GM19468 (cell line): Measurements from ENCODE around the gene SLC12A3.
A peak's percentile ranks its signal among the peaks of the same experiment; 100 is the strongest.

Experiments used
- ATAC-seq: cut with Tn5 transposase; IDR thresholded peaks from one replicate; pipeline ENCODE4 v1.9.1; 2021; ENCODE audit warnings: mild to moderate bottlenecking, moderate library complexity, moderate number of reproducible peaks; ENCODE audit not compliant: unreplicated experiment; ENCODE audit errors: extremely low read depth

Gene SLC12A3

DNA sequence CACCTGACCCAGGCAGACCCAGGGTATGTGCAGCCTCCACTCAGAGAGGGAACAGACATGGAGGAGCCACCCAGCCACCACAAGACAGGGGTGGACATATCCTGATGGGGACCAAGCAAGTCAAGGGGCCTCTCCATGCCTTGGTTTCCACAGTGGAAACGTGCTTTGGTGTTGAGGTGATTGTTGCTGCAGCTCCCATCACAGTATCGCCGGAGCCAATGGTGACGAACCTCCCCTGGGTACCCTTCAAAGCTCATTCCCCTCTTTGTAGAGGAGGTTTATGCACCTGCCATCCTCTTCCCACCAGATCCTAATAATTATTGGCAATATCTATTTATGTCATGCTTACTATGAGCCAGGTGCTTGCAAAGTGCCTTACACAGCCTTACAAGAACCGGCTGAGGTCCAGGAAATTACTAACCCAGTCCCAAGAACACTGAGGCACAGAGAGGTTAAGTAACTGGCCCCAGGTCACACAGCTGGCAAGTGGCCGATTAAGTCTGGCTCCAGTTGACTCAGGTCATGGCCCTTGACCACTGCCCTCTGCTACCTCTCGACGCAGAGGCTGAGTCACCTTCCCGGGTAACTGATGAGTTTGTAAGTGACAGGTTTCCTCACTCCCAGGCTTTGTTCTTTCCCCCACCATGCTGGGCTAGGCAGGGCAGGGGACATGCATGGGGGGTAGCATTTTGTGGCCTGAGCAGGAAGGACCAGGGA is 20.6 kb downstream of the SLC12A3 start:
- no peak for ATAC-seq

DNA sequence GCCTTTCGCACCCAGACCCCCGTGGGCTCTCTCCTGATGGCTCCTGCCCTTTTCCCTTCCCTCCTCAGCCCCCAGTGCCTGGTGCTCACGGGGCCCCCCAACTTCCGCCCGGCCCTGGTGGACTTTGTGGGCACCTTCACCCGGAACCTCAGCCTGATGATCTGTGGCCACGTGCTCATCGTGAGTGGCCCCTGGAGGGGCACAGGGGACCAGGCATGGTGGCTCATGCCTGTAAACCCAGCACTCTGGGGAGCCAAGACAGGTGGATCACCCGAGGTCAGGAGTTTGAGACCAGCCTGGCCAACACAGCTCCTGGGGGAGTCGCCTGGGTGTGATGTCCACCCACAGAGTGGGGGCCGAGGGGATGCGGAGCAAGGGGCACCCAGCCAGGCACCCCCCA is 21.3 kb downstream of the SLC12A3 start:
- ATAC-seq: no peak

DNA sequence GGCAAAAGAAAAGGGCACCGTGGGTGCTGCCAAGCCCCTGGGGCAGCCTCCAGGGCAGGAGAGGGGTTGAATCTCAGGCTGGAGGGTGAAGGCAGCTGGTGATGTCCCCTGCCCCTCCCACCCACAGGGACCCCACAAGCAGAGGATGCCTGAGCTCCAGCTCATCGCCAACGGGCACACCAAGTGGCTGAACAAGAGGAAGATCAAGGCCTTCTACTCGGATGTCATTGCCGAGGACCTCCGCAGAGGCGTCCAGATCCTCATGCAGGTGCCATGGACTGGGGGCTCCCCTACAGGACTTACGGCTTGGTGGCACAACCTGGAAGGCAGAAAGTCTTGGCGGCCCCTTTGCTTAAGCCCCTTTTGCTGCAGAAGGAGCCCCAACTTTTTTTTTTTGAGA is 21.8 kb downstream of the SLC12A3 start:
- no peak for ATAC-seq

DNA sequence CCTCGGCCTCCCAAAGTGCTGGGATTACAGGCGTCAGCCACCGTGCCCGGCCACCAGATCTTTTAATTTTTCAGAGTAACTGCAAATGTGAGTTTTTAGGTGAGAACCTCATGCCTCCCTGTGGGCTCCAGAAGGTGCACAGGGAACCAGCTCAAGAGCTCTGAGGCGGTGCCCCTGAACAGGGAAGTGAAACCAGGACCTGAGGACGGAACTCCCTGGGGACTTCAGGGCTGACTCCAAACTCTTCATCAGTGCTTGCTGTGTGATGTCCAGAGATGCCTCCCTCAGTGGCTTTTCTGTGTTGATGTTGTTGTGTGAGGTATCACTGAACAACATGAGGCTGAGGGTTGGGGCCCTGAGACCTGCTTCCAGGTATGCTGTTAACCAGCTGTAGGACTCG is 23.8 kb downstream of the SLC12A3 start:
- no peak for ATAC-seq

DNA sequence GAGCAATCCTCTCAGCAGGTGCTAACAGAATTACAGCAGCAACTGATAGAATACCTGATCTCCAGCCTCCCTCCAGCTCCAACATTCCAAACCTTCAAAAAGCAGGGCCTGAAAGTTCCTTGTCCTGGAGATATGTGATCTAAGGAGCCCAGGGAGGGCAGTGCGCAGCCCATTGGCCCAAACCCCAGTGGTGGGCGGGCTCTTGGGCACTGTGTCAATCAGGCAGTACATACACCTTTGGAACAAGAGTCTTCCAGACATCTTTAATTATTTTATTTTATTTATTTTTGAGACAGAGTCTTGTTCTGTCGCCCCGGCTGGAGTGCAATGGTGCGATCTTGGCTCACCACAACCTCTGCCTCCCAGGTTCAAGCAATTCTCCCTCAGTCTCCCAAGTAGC is 24.2 kb downstream of the SLC12A3 start:
- no peak for ATAC-seq

- no peak for ATAC-seq
Measured at GRCh38 chr16:56891685-56892084, 26.7 kb downstream of the SLC12A3 start.

- ATAC-seq: no peak
Measured at GRCh38 chr16:56892705-56893104, 27.7 kb downstream of the SLC12A3 start.

- ATAC-seq: no peak
Measured at GRCh38 chr16:56894331-56894917, 29.4 kb downstream of the SLC12A3 start.

- ATAC-seq: no peak
Measured at GRCh38 chr16:56895813-56896212, 30.8 kb downstream of the SLC12A3 start.

DNA sequence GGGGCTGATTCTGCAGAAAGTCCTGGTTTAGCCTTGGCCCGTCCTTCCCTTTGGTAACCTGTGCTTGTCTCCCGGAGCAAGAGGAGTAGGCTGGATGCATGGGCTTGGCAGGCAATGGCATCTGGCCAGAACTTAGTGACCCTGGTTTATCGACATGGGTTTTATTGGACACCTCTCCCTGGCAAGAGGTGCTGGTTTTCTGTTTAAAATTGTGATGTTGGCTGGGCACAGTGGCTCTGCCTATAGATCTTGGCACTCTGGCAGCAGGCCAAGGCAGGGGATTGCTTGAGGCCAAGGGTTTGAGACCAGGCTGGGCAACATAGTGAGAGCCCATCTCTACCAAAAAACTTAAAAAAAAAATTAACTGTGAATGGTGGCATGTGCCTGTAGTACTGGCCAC is 31.2 kb downstream of the SLC12A3 start:
- no peak for ATAC-seq

DNA sequence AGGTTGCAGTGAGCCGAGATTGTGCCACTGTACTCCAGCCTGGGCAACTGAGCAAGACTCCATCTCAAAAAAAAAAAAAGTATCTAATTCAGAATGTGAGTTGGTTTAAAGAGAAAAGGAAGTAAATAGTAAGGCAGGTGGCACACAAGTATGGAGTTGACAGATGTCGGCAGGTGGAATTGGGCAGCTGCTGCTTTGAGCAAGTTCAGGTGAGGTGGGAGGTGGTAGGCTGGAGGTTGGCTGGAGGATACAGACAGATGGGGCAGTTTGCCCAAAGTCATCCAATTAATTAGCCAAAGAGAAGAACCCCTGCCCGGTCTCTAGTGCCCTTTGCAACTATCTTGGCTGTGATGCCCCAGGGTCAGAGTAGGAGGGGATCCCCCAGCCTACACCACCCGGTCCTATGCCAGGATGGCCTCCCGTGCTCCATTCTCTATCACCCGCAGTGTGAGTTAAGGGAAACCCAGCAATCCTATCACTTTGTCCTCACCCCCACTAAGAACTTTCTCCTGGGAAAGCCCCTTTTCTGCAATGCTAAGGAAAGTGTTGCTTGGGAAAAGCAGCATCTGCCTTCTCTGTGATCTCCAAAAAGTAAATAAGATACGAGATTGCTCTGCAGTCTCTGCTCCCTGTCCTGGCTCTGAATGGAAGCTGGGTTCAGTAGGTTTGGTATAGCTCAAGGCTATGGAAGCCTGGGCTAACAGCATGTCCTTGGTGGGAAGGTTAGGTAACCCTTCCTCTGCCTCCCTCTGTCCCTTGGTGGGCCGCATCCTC is 32.2 kb downstream of the SLC12A3 start:
- no peak for ATAC-seq

DNA sequence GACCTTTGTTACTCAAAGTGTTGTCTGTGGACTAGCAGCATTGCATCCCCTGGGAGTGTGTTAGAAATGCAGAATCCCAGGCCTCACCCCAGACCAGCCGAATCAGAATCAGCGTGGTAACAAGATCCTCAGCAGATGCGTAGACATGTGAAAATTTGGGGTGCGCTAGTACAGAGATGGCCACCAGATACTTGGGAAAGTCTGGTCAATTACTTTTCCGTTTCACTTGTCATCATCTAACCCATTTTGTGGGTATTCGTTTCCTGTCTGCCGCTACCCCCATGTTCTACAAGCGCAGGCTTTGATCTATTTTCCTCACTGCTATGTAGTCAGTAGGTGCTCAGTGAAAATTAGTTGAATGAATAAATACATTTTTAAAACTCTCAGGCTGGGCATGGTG is 33.8 kb downstream of the SLC12A3 start:
- ATAC-seq: no peak

DNA sequence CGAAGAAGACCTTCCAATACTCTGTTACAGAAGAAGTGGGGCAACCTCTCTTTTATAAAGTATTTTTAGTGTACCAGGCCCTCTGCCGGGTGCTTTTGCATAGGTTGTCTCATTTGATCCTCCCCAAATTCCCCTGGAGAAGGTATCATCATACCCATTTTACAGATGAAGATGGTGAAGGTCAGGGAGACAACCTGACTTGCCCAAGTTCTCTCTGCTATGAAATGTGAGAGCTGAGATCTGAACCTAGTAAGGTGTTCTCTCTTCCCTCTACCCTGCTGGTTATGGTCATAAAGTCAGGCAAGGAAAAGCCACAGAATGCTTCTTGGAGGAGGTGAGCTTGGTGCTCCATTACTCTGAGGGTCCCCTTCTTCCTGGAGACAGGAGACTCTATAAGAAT is 38.9 kb downstream of the SLC12A3 start:
- no peak for ATAC-seq

- ATAC-seq: no peak
Measured at GRCh38 chr16:56907401-56907800, 42.4 kb downstream of the SLC12A3 start.

- no peak for ATAC-seq
Measured at GRCh38 chr16:56909527-56909979, 44.5 kb downstream of the SLC12A3 start.

- ATAC-seq: no peak
Measured at GRCh38 chr16:56910112-56910511, 45.1 kb downstream of the SLC12A3 start.

- ATAC-seq: no peak
Measured at GRCh38 chr16:56910654-56911539, 45.9 kb downstream of the SLC12A3 start.

- ATAC-seq: peak; percentile 30
Measured at GRCh38 chr16:56911771-56912571, 47.0 kb downstream of the SLC12A3 start.
